HEK293 (cell line): ENCODE measurements around the gene ARMS2.

ENCODE experiments used
- SETDB1 ChIP-seq: IDR thresholded peaks from one replicate; pipeline ENCODE4 v1.6.1; 2017; ENCODE audit warnings: mild to moderate bottlenecking, low read length, moderate library complexity, mixed read lengths; ENCODE audit not compliant: insufficient read length
- ZNF146 ChIP-seq: fragments of 450-650 bp; formaldehyde crosslinking; IDR thresholded peaks from 2 replicates; pipeline ENCODE4 v1.5.1; 2016; ENCODE audit warnings: missing biosample characterization, missing genetic modification characterization
- ZNF311 ChIP-seq: fragments of 450-650 bp; formaldehyde crosslinking; IDR thresholded peaks from 2 replicates; pipeline ENCODE4 v1.5.1; 2017; ENCODE audit warnings: missing biosample characterization, missing genetic modification characterization, borderline replicate concordance
- ZNF707 ChIP-seq: fragments of 450-650 bp; formaldehyde crosslinking; IDR thresholded peaks from 2 replicates; pipeline ENCODE4 v1.5.1; 2016; ENCODE audit warnings: missing biosample characterization, missing genetic modification characterization
- TF ChIP-seq, protein P1 (sequence below): fragments of 450-650 bp; formaldehyde crosslinking; IDR thresholded peaks from 2 replicates; pipeline ENCODE4 v1.5.1; 2016; ENCODE audit warnings: missing biosample characterization, missing genetic modification characterization

DNA sequence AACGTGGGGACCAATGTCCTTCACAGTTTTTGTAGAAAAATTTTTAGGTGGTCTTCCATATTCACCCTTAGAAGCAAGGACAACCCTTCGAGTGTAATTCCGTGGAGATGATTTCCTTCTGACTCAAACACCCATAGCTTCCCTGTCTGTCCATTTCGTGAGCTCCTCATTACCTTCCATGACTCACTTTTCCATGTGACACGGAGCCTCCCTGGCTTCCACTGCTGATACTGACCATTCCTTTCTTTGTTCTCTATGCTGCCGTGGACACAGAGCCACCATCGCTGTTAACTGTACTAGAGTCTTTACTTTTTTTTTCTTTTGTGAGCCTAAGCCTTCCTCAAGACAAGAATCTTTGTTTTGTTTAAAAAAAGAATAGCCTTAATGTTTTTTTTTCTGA is 12.5 kb upstream of the ARMS2 start:
- TF ChIP-seq, protein P1, sequence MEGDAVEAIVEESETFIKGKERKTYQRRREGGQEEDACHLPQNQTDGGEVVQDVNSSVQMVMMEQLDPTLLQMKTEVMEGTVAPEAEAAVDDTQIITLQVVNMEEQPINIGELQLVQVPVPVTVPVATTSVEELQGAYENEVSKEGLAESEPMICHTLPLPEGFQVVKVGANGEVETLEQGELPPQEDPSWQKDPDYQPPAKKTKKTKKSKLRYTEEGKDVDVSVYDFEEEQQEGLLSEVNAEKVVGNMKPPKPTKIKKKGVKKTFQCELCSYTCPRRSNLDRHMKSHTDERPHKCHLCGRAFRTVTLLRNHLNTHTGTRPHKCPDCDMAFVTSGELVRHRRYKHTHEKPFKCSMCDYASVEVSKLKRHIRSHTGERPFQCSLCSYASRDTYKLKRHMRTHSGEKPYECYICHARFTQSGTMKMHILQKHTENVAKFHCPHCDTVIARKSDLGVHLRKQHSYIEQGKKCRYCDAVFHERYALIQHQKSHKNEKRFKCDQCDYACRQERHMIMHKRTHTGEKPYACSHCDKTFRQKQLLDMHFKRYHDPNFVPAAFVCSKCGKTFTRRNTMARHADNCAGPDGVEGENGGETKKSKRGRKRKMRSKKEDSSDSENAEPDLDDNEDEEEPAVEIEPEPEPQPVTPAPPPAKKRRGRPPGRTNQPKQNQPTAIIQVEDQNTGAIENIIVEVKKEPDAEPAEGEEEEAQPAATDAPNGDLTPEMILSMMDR, result no peak
- no peak for TF ChIP-seq ZNF707
- TF ChIP-seq ZNF146 (tag by site-specific recombination), result no peak
- no peak for TF ChIP-seq SETDB1
- TF ChIP-seq ZNF311 (tag by site-specific recombination), result no peak
